Adipocyte (in vitro differentiated cells): ENCODE data around the gene CES3.
"Not testable (repeated sequence)": the region's sequence is repeated elsewhere in the genome, so short reads cannot be mapped to it uniquely, and the experiment has no call there.

Source experiments
- DNase-seq: peaks from one replicate; pipeline ENCODE4 v3.0.0-alpha.2; 2015; ENCODE audit warnings: low read depth
- H3K27me3 ChIP-seq: replicated peaks from 2 replicates; pipeline ENCODE4 v1.7.0; 2013; ENCODE audit warnings: mild to moderate bottlenecking, low read length, moderate library complexity; ENCODE audit not compliant: control insufficient read depth, insufficient read depth
- H3K36me3 ChIP-seq: 2 replicates; pipeline ENCODE4 v1.7.0; 2013; ENCODE audit warnings: low read length, mild to moderate bottlenecking, moderate library complexity; ENCODE audit not compliant: control insufficient read depth, insufficient read depth, severe bottlenecking
- H3K4me1 ChIP-seq: 2 replicates; pipeline ENCODE4 v1.7.0; 2013; ENCODE audit warnings: mild to moderate bottlenecking, low read length, moderate library complexity; ENCODE audit not compliant: control insufficient read depth, insufficient read depth
- H3K4me3 ChIP-seq: 2 replicates; pipeline ENCODE4 v1.7.0; 2013; ENCODE audit warnings: mild to moderate bottlenecking, low read length, moderate library complexity
- H3K9ac ChIP-seq: 2 replicates; pipeline ENCODE4 v1.7.0; 2013; ENCODE audit warnings: mild to moderate bottlenecking, low read length, moderate library complexity
- H3K9me3 ChIP-seq: 2 replicates; pipeline ENCODE4 v1.7.0; 2013; ENCODE audit warnings: mild to moderate bottlenecking, low read length, moderate library complexity; ENCODE audit not compliant: control insufficient read depth

CES3 gene

DNA sequence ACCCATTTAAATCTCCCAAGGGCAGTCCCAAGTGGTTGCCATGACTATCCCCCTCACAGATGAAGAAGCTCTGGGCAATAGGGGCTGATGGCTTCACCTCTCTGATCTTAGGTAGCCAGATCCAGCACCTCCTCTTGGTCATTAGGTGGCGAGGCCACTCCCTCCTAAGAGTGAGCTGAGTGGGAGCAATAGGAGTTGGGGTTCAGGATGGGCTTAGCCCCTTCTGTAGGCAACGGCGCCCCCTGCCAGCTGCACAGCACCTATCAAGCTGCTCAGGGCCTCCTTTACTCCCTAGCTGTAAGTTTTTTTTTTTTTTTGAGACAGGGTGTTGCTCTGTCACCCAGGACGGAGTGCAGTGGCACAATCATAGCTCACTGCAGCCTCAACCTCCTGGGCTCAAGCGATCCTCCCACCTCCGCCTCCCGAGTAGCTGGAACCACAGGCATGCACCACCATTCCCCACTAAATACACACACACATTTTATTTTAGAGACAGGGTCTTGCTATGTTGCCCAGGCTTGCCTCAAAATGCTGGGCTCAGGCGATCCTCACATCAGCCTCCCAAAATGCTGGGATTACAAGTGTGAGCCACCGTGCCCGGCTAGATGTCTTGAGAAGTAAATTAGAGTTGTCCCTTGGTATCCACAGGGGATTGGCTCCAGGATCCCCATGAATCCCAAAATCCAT, 32.2 kb upstream of the CES3 start:
- peaks cover 39% of the 10 kb centered on the region for H3K4me1 ChIP-seq
- no peaks in the 10 kb centered on the region for H3K36me3 ChIP-seq
- no peaks in the 10 kb centered on the region for H3K9me3 ChIP-seq
- H3K9ac ChIP-seq: no peak overlapping the region
- peak; percentile 51 for DNase-seq
- H3K4me3 ChIP-seq: no peak overlapping the region
- no peaks in the 10 kb centered on the region for H3K27me3 ChIP-seq

DNA sequence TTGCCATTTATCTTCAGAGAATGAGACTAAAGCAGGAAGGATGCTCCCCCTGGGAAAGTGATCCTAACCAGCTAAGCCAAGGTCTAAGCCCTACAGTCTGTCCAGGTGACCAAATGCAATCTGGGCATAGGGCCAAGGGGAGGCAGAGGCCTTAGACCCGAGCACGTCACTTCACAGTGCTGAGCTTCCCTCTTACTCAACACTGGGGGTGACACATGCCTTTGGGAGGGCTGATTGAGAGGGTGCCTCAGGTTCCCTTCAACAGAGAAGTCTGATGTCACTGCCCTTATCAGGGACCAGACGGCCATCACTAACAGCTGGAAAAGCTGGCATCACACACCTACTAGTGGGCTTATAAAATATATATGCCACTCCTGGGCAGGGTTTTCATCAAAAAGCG, 30.9 kb upstream of the CES3 start:
- Histone ChIP-seq H3K9ac (no peak overlapping the region), H3K9me3 (no peaks in the 10 kb centered on the region), H3K4me3 (no peak overlapping the region), H3K4me1 (peaks cover 36% of the 10 kb centered on the region), H3K27me3 (no peaks in the 10 kb centered on the region), H3K36me3 (no peaks in the 10 kb centered on the region)
- no peak for DNase-seq

DNA sequence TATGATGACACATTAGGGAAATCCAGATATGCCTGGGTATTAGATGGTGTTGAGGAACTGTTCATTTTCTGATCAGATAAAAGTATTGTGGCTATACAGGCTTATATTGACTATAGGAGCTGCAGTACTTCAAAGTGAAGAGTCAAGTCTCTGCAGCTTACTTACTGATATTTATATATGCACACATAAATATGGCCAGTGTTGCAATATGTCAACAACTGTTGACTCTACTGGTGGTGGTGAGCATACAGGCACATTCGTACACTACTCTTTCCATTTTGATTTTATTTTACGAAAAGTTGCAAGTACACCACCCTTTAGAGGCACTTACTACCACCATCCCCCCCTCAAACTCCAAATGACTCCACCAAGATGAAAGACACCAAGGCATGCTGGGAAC, 29.4 kb upstream of the CES3 start:
- H3K9me3 ChIP-seq: no peaks in the 10 kb centered on the region
- no peaks in the 10 kb centered on the region for H3K36me3 ChIP-seq
- H3K4me3 ChIP-seq: no peak overlapping the region
- no peaks in the 10 kb centered on the region for H3K27me3 ChIP-seq
- no peak overlapping the region for H3K9ac ChIP-seq
- DNase-seq: no peak
- H3K4me1 ChIP-seq: peaks cover 40% of the 10 kb centered on the region

DNA sequence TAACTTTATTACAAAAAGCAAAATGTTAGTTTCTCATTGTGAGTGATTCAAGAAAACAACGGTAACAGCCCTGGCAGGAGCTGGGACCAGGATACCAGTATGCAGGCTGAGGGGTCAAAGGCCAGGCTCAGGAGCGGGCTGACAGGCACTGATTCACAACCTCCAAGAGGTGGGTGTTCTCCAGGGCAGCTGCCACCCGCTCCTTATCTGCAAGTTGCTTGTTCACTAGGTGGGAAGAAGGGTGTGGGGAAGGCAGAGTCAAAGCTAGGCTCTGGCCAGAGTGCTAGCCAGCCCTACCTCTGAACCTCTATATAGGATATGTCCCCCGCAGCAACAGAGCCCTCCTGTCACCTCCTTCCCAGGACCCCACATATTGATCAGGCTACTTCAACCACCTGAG, 29.0 kb upstream of the CES3 start:
- H3K9me3 ChIP-seq: no peaks in the 10 kb centered on the region
- H3K27me3 ChIP-seq: no peaks in the 10 kb centered on the region
- no peak overlapping the region for H3K4me3 ChIP-seq
- no peak overlapping the region for H3K9ac ChIP-seq
- H3K36me3 ChIP-seq: peaks cover 2% of the 10 kb centered on the region
- peaks cover 39% of the 10 kb centered on the region for H3K4me1 ChIP-seq
- no peak for DNase-seq

DNA sequence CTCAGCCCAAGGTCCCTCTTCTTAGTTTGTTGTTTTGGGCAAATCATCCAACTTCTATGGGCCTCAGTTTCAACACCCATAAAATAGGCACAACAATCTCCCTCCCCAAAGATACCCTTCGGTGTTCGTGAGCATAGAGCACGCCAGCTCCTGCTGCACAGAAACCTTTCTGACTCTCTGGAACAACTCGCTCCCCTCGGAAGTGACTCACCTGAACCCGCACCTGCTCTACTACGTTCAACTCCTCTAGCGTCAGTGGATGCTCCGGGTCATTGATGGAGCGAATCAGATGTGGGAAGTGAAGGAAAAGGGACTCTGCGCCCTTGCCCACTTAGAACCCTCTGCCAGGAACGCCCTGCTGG, 27.3 kb upstream of the CES3 start:
- Histone ChIP-seq H3K4me1 (peaks cover 30% of the 10 kb centered on the region), H3K9ac (peak overlapping the region; percentile 100)
- no peak for DNase-seq

DNA sequence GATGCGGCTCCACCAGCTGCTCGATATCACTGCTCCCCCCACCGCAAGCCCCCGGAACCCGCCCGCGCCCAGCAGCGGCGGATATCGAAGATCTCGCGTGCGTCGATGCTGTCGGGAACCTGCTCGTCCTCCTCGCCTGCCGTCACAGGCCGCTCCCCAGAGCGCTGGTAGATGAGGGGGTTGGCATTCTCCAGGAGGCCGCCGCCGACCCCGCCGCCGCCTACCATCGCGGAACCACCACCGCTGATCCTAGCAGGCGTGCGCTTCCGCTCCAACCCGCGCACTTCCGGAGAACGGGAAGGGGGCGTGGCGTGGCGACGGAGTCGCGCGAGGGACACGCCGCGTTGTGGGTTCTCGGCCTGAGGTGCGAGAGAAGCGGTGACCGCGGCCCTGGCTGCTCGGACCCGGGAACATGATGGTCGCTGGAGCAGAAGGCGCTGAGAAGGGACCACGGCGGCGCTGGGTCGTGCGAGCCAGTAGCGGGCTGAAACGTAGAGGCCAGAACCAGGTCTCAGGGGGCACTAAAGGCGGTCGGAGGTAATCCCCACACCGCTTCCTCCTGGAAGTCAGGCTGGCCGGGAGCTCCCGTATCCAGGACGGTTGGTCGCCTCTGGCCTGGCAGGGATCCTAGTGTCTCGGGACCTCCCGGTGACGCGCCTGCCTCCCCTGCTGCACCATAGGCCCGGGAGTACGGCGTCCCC, 26.8 kb upstream of the CES3 start, which contains the start of gene CIAO2B:
Gene CIAO2B, minus strand, starts transcription at position 265 of the 701 bp plus-strand sequence. Its CDS starts 38 bp downstream, at position 227.
- Histone ChIP-seq H3K4me1 (peaks cover 30% of the 10 kb centered on the region), H3K36me3 (peaks cover 14% of the 10 kb centered on the region), H3K4me3 (peak within 1 kb of the TSS; percentile 100), H3K9ac (peak within 1 kb of the TSS; percentile 100), H3K27me3 (no peaks in the 10 kb centered on the region), H3K9me3 (no peaks in the 10 kb centered on the region)
- DNase-seq: peak; percentile 95

More for the DNA sequence above, 27.3 kb upstream of the CES3 start:
- Histone ChIP-seq H3K9me3 (no peaks in the 10 kb centered on the region), H3K36me3 (peaks cover 10% of the 10 kb centered on the region), H3K27me3 (no peaks in the 10 kb centered on the region), H3K4me3 (peak overlapping the region; percentile 100)

DNA sequence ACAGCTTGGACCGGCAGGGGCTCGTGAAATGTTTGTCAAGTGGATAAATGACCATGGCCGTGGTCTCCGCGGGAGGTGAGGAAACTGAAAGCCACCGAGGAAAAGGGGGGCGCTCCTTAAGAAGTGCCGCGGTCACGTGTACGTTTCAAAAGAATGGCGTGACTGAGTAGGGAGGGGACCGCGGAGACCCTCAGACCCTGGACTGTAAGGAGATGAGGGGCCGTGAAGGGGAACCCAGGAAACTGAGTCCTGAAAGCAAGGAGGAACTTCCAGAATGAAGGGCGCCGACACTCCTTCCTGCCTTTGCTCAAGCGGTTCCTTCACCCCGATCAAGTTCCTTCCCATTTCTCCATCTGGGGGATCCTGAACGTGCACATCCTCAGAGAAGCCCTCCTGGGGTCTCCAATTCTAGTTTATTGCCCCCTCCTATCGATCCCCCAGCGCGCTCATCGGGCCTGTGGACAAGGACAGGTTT, 26.2 kb upstream of the CES3 start:
- not testable (repeated sequence) for DNase-seq
- H3K4me3 ChIP-seq: peak overlapping the region; percentile 100

DNA sequence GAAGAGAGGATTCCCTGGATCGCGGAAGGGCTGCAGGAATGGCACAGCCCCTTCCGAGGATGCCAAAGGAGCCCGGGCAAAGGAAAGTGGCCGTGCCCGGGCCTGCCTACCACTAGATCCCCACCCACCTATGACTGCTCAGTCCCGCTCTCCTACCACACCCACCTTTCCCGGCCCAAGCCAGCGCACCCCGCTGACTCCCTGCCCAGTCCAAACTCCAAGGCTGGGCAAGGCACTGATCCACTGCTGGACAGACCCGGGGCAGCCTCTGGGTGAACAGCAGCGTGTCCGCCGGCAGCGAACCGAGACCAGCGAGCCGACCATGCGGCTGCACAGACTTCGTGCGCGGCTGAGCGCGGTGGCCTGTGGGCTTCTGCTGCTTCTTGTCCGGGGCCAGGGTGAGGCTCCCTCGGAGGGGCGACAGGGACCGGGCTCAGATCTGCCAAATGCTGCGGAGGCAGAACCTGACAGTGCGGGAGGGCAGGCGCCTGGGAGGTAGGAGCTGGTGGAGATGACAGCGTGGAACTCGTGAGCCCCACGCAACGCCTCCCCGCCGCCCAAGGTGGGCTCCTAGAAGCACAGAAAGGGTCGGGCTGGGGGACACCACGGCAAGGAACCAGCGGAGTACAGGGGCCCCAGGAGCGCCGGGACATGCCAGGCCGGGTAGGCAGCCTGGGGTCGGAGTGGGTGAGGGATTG, 25.6 kb upstream of the CES3 start, which contains the start of gene CES2:
Gene CES2, plus strand, starts transcription at position 203 of the 698 bp plus-strand sequence. Its CDS starts 120 bp downstream, at position 323.
- peaks cover 26% of the 10 kb centered on the region for H3K4me1 ChIP-seq
- H3K36me3 ChIP-seq: peaks cover 19% of the 10 kb centered on the region
- H3K9me3 ChIP-seq: no peaks in the 10 kb centered on the region
- no peaks in the 10 kb centered on the region for H3K27me3 ChIP-seq
- peak within 1 kb of the TSS; percentile 100 for H3K9ac ChIP-seq
- peak within 1 kb of the TSS; percentile 100 for H3K4me3 ChIP-seq
- DNase-seq: peak; percentile 70

More for the DNA sequence above, 26.2 kb upstream of the CES3 start:
- not testable (repeated sequence) for H3K9me3 ChIP-seq, H3K27me3 ChIP-seq
- H3K36me3 ChIP-seq: peaks cover 15% of the 10 kb centered on the region
- H3K9ac ChIP-seq: peak overlapping the region; percentile 100
- peaks cover 30% of the 10 kb centered on the region for H3K4me1 ChIP-seq

DNA sequence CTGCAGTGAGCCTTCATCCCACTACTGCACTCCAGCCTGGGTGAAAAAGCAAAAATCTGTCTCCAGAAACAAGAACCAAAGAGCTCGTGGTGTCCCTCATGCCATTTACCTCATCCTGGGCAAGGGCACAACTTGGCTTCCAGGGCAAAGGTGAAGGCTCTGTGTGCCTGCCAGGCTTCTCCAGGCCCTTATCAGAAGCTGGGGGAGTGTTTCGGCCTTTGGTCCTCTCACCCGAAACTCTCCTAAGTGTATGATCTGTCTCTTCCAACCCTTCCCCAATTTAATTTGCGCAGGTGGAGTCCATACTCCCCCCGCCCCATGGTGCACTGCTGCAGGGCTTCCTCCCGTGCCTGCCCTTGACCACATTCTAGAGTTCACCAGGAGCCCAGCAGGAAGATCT, 24.6 kb upstream of the CES3 start:
- H3K36me3 ChIP-seq: peaks cover 29% of the 10 kb centered on the region
- H3K9me3 ChIP-seq: no peaks in the 10 kb centered on the region
- no peaks in the 10 kb centered on the region for H3K27me3 ChIP-seq
- H3K4me3 ChIP-seq: peak overlapping the region; percentile 100
- H3K4me1 ChIP-seq: peaks cover 24% of the 10 kb centered on the region
- DNase-seq: no peak
- H3K9ac ChIP-seq: peak overlapping the region; percentile 100

DNA sequence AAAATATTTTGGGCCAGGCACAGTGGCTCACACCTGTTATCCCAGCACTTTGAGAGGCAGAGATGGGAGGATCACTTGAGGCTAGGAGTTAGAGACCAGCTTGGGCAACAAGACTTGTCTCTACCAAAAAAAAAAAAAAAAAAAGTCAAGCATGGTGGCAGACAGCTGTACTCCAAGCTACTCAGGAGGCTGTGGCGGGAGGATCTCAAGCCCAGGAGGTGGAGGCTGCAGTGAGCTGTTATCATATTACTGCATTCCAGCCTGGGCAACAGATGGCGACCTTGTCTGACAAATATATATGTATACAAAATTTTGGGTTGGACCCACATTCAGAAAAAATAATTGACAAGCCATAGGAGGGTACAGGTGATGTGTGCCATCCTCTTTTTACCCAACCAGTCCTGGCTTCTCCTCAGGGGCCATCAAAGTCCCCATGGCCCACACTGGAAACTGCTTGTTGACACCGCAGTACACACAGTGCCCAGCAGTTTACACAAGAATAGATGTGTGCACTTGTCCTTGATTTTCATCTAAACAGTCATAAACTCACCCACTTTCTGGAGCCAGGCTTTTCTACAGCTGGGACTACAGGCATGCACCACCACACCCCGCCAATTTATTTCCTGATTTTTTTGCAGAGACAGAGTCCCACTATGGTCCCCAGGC, 24.0 kb upstream of the CES3 start:
- Histone ChIP-seq H3K36me3 (peaks cover 35% of the 10 kb centered on the region), H3K4me1 (peaks cover 24% of the 10 kb centered on the region), H3K9ac (no peak overlapping the region), H3K4me3 (peak overlapping the region; percentile 100), H3K27me3 (no peaks in the 10 kb centered on the region), H3K9me3 (no peaks in the 10 kb centered on the region)
- no peak for DNase-seq
